Hepatocyte (in vitro differentiated cells): ENCODE measurements around the gene NHEJ1.

Source experiments
- CTCF ChIP-seq: fragments of 200-600 bp; sonication (generic); IDR thresholded peaks from 2 replicates; pipeline ENCODE4 v1.5.1; 2016; ENCODE audit warnings: antibody characterized with exemption, mild to moderate bottlenecking; ENCODE audit not compliant: poor library complexity
- EZH2 ChIP-seq: fragments of 200-600 bp; sonication (generic); IDR thresholded peaks from 2 replicates; pipeline ENCODE4 v1.6.1; 2016; ENCODE audit warnings: antibody characterized with exemption, mild to moderate bottlenecking, borderline replicate concordance

DNA sequence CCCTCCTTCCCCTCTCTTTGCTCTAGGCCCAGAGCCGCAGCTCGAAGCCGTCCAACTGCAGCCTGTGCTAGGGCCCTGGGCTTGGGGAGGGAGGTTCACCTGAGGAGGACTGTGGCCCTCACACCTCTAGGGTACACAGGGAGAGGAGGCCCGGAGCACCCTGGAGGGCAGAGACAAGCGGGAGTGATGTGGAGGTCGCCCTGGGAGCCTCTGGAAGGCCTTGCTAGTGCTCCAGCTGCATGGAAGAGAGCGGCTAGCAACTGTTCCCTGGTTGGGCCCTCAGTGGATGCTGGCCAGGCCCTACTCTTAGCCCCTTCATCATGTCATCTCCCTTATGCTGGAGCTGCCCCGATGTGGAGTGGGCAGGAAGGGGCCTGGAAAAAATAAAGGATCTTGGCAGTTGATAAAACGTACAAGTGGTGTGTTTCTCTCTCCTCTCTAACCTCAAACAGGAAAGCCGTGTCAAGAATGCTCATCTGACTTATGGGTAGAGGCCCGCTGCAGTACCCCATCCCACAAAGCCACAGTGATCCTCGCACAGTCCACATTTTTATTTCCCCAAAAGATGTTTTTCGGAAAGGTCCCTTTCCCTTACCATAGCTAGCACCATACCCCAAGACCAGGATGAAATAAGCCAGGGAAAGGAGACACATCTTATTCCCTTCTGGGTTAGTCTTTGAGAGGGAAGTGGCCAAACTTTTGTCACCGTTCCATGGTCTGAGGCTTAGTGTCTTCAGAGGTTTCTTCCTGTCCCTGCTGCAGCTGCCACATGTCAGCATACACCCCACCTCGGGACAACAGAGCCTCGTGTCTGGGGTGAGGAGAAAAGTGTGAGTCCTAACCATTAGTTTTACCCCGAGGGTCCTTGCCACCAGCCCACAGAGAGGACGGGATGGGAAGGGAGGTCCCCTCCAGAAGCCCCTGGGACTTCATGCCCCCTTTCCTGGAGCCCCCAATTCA lies 48.9 kb upstream of the NHEJ1 start:
- no peak for TF ChIP-seq CTCF
- TF ChIP-seq EZH2 = no peak
